RPMI8226 (cell line): Measurements from ENCODE around the gene TPM4.

Source experiments
- DNase-seq: peaks from one replicate; pipeline ENCODE4 v3.0.0-alpha.2; 2015

The TPM4 gene

GRCh38 chr19:16134510-16134909, 58.2 kb downstream of the TPM4 start:
- DNase-seq: peak; percentile 63

- DNase-seq: no peak
Observed at GRCh38 chr19:16135430-16136127, 59.3 kb downstream of the TPM4 start.

- DNase-seq: no peak
Observed at GRCh38 chr19:16136185-16136999, 60.1 kb downstream of the TPM4 start.

GRCh38 chr19:16139752-16140151, 63.5 kb downstream of the TPM4 start:
- DNase-seq: no peak

DNA sequence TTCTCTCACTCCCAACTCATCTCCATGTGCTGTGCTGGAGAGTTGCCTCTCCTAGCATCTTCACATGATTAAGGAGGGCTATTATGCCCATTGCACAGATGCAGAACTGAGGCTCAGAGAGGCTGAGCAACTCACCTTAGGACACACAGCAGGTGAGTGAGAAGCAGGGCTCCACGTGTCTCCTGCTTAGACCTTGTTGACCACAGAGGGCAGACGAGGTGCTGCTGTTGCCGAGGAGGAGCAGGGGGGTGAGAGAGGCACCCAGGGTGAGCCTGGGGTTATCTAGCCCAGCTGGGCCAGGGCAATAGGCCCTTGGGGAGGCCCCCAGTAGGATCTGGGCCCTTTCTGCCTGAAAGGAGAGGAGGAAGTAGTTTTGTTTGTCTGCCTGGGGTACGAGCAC, 64.7 kb downstream of the TPM4 start:
- peak; percentile 95 for DNase-seq

- no peak for DNase-seq
Observed at GRCh38 chr19:16142032-16142580, 65.8 kb downstream of the TPM4 start.

- peak; percentile 99 for DNase-seq
Observed at GRCh38 chr19:16143399-16144215, 67.3 kb downstream of the TPM4 start, which contains the start of gene HSH2D. HSH2D (plus strand) TSS chr19:16143685; CDS start chr19:16148751, 5,066 bp downstream.

- no peak for DNase-seq
Observed at GRCh38 chr19:16144216-16144581, 67.9 kb downstream of the TPM4 start.

- no peak for DNase-seq
Observed at GRCh38 chr19:16146112-16146511, 69.8 kb downstream of the TPM4 start.

GRCh38 chr19:16148443-16149229, 72.3 kb downstream of the TPM4 start:
- no peak for DNase-seq
